ENCODE data around the gene RAPGEF5.

- no peak for TF ChIP-seq CTCF (IDR thresholded peaks at IDR 0.05)
- no peak for TF ChIP-seq EP300 (IDR thresholded peaks at IDR 0.05)
These were observed 75.5 kb downstream of the RAPGEF5 start for GRCh38 chr7:22281481-22281880.

Measured in stomach (tissue), 4 donors.